GM20000 (cell line): ENCODE data around the gene FBXO41.

ENCODE experiments used
- DNase-seq: peaks from one replicate; pipeline ENCODE4 v3.0.0; 2012; ENCODE audit warnings: low spot score
- CTCF ChIP-seq: IDR thresholded peaks from 2 replicates; pipeline ENCODE4 v1.5.1; 2012; ENCODE audit warnings: mild to moderate bottlenecking, control low read depth; ENCODE audit errors: extremely low read depth, missing control alignments

Gene FBXO41

DNA sequence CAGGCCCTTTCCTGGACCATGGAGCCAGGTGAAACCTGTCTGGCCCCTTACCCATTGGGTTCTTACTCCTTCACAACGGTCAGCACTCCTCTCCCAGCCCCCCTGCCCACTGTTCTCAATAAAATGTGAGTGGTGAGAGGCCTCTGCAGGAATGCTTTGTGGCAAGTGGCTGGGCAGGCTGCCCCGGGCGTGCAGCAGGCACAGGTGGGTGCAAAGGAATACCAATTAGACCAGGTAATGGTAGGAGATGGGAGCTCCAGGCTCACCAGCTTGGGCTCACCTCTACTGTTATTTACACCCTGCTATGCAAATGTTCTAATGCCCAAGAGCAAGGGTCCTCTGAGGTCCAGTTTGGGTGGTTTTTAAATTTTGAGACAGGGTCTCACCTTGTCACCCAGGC is 57.2 kb downstream of the FBXO41 start:
- DNase-seq: no peak
- no peak for TF ChIP-seq CTCF

DNA sequence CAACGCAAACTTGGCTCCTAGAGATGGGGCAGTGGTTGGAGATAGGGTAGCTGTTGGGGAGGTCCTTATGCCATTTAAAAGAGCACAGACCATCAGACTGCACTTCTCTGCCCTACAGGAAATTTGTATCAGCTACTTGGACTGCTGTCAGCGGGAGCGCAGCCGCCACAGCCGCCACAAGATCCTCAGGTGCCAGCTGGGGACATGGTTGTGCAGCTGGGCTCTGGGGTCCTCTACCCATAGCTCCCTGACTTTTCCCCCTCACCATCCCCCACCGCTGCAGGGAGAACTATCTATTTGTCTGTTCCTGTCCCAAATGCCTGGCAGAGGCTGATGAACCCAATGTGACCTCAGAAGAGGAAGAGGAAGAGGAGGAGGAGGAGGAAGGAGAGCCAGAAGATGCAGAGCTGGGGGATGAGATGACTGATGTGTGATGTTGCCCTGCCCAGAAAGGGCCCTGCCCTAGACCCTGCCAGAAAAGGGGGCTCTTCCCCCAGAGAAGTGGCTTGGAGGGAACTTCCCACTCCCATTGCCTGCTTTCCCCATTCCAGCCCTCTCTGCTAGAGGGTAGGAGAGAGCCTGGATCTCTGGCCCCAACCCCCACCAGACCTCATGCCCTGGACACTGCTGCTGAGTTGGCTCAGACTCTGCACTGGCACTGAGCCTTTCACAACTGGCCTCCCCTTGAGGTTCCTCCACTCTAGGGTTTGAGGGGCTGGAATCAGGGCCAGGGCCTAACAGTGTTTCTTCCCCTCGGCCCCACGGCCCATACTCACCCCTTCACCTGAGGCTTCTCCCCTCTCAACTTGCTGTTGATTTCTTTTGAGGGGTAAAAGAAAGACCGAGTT is 58.5 kb downstream of the FBXO41 start:
- TF ChIP-seq CTCF: no peak
- DNase-seq: no peak

DNA sequence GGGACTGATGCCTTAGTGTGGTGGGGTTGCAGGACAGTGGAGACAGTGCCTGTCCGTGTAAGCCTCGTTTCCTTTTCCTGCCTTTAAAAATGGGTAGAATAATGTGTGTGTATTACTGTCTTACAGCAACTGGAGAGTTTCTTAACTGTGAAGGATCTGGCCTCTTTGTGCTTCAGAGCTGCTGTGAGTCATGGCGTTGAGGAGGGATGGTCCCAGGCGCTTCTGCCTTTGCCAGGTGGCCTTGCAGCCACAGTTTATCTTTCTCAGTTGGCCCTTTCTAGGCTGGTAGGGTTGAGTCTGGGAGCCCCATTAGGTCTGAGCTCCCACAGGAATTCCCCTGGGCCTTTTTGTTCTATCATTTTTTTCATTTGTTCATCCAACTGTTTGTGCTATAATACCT is 60.5 kb downstream of the FBXO41 start:
- TF ChIP-seq CTCF: no peak
- DNase-seq: no peak

- no peak for DNase-seq
- TF ChIP-seq CTCF: no peak
These were observed 66.0 kb downstream of the FBXO41 start for GRCh38 chr2:73218298-73218697.

GRCh38 chr2:73217826-73218225 is 66.5 kb downstream of the FBXO41 start:
- TF ChIP-seq CTCF: no peak
- no peak for DNase-seq

DNA sequence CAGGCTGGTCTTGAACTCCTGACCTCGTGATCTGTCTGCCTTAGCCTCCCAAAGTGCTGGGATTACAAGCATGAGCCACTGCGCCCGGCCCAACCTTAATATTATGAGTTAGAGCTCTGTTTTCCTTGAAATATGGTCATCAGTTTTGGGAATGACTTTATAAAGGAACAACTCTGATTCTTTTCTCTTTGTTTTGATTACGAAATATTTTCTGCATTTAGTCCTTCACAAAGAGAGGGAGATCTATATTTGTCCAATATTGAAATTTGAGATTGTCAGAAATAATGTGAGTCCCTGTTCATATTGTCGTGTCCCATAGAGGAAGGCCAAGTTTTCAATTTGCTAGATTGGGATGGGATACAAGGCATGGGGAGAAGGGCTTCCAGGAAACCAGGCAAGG is 67.1 kb downstream of the FBXO41 start:
- no peak for TF ChIP-seq CTCF
- no peak for DNase-seq

GRCh38 chr2:73215254-73215653 is 69.0 kb downstream of the FBXO41 start:
- DNase-seq: no peak
- TF ChIP-seq CTCF: no peak
